HG02623 (cell line): ENCODE results near the gene BPGM.
"Not testable (repeated sequence)": the region's sequence is repeated elsewhere in the genome, so short reads cannot be mapped to it uniquely, and the experiment has no call there.

ENCODE experiments used
- ATAC-seq: cut with Tn5 transposase; IDR thresholded peaks from one replicate; pipeline ENCODE4 v1.9.1; 2021; ENCODE audit warnings: moderate library complexity; ENCODE audit not compliant: unreplicated experiment

BPGM gene

GRCh38 chr7:134630893-134631292, 15.8 kb upstream of the BPGM start:
- no peak for ATAC-seq

DNA sequence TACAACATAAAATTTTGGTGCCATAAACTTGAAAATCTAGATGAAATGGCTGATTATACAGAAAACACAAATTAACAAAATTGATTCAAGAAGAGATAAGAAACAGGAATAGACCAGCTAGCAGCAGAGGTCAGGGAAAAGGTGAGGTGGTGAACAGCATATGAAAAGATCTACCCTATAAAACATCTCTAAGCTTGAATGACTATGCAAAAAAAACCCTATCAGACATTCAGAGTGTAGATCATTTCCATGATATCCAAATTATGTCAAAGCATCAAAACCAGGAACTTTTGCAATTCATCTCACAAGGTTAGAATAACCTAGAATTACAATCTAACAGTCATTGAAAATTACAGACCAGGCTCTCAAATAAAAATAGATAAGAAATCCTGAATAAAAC, 14.6 kb upstream of the BPGM start:
- no peak for ATAC-seq

GRCh38 chr7:134632937-134633540, 13.6 kb upstream of the BPGM start:
- no peak for ATAC-seq

DNA sequence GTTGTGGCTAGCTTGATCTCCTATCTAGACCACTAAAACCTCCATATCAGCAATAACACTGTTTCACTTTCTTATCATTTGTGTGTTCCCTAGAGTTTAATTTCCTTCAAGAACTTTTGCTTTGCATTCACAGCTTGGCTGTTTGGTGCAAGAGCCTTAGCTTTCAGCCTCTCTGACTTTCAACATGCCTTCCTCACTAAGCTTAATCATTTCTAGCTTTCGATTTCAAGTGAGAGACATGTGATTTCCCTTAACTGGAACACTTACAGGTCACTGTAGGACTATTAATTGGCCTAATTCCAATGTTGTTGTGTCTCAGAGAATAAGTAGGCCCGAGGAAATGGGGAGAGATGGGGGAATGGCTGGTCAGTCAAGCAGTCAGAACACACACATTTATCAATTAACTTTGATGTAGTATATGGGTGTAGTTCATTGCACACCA, 10.6 kb upstream of the BPGM start:
- ATAC-seq, result peak; percentile 86

- no peak for ATAC-seq
Measured at GRCh38 chr7:134637441-134637840, 9.2 kb upstream of the BPGM start.

GRCh38 chr7:134637934-134638719, 8.5 kb upstream of the BPGM start:
- ATAC-seq, result no peak

DNA sequence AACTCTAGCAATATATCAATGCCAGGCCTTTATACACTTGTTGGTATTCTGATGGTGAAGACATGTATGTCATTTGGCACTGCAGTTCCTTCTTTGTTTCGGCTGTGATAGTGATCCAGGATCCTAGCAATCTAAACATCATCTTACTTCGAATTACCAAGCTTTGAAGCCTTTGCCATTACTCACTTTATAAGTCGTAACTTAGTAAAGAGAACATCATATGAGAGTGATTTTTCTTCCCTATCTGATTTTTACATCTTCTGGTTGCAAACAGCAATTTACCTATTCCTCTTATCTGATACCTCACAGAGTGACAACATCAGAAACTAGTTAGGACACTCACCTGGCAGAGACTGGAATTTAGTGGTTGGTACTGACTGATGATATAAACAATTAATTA, 7.6 kb upstream of the BPGM start:
- no peak for ATAC-seq

GRCh38 chr7:134639683-134640279, 6.9 kb upstream of the BPGM start:
- ATAC-seq, result no peak

- ATAC-seq, result no peak
Measured at GRCh38 chr7:134640842-134641715, 5.6 kb upstream of the BPGM start.

DNA sequence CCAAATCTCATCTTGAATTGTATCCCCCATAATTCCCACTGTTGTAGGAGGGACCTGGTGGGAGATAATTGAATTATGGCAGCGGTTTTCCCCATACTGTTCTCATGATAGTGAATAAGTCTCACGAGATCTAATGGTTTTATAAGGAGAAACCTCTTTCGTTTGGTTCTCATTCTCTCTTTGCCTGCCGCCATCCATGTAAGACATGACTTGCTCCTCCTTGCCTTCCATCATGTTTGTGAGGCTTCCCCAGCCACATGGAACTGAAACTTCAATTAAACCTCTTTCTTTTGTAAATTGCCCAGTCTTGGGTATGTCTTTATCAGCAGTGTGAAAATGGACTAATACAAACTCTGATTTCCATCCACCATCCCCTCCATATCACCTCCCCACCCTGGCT, 4.7 kb upstream of the BPGM start:
- ATAC-seq, result not testable (repeated sequence)

DNA sequence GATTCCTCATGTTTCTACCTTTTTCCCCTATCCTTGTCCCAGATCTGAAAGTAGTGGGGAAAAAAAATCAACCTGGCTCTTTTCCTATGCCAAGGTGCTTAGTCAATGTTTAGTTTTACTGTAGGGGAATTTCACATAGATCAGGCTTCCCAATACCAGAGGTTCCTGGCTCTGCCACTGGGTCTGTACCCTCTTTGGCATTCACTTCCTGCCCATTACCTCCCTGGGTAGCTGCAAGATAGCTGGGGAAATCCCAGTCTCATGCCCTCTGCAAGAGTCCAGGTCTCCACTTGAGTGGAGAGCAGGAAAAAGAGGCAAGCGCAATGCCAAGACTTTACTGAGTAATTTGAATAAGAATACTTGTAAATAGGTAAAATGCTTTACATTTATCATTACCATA, 3.5 kb upstream of the BPGM start:
- no peak for ATAC-seq

- no peak for ATAC-seq
Measured at GRCh38 chr7:134645478-134645877, 1.2 kb upstream of the BPGM start.

GRCh38 chr7:134645935-134646334, 718 bp upstream of the BPGM start:
- no peak for ATAC-seq

DNA sequence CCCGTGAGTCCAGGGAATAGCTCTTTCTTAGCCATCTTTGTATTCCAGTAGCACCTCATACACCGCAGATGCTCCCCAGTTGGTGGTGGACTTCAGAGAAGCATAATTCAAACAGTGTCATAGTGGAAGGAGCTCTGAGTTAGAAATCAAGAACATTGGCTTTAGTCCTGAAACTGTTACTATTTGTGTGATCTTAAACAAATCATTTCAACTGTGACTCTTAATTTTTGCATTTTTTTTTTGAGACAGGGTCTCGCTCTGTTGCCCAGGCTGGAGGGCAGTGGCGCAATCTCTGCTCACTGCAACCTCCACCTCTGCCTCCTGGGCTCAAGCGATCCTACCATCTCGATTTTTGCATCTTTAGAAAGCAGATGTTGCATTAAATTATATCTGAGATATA, 1.8 kb downstream of the BPGM start:
- ATAC-seq, result no peak

DNA sequence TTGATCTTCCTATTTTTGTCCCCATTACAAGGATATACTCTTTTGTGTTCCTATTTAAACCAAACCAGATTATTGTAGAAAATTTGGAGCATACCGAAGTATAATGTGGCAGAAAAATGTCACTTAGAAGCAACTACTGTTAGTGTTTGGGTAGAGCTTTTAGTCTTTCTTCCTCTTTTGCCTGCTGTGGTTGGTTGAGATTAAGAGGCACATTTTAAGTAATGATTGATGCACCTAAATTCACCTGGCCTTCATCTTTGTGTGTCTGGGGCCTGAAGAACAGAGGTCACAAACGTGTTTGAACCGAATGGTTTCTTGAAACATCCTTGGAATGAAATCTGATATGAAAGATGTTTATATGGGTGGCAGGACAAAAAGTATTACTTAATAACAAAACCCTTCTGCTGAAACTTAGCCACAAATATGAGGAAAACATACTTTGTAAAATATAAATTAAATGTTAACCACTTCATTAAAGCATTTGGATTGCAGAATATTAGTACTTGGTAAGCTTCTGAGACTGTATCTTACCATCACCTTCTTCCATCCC, 2.6 kb downstream of the BPGM start:
- ATAC-seq, result no peak

GRCh38 chr7:134651991-134652390, 5.3 kb downstream of the BPGM start:
- no peak for ATAC-seq

GRCh38 chr7:134654104-134654775, 7.6 kb downstream of the BPGM start:
- no peak for ATAC-seq

DNA sequence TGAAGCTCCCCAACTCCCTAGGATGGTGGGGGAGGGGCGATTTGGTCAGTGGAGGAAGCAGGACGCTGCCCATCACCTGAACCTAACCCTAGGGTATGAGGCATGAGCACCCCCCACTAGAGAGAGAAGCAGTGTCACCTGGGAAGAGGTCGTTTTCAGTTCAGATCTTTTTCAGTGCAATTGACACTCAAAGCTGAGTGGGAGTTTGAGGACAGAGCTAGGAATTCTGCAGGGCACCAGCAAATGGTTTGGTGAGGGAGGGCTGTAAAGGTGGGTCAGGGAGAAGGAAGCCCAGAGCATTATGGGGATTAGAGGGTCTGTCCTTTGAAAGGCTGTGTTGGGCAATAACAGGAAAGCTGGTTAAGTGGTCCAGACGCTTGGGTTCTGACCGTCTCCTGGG, 10.9 kb downstream of the BPGM start:
- no peak for ATAC-seq

GRCh38 chr7:134660242-134660785, 13.7 kb downstream of the BPGM start:
- no peak for ATAC-seq

DNA sequence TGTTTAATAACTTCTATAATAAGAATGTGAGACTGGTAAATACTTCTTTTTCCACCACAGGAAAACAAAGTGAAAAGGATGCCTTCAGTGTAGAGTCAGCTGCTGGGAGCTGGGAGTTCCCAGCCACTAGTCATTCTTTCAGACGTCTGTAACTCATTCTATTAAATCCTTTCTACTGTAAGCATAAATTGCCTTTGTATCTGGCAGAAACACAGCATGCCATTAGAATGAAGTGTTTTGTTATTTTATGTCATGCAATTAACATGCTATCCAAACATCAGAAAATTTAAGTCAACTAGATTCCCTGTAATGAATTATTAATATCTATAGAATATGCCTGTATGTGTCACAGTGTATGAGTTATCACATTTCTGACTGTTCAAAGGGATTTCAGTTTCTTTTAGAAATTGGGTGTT, 14.3 kb downstream of the BPGM start:
- no peak for ATAC-seq
